PC-9 (cell line): ENCODE measurements around the gene MED13L. TPM values are rescaled to one million over a fixed set of nuclear protein-coding genes. Genes with fewer than 3 reads are reported as not detected.

Source experiments
- BruUV-seq: library from RNA; stranded (reverse); fragments of 400-500 nt; replicated peaks from 2 replicates; lab custom pipeline; 2021; lab: Mats Ljungman, UMichigan
- CTCF ChIA-PET: fragments of 300-600 bp; sonication (Branson Sonifier 250); formaldehyde crosslinking; loops from one replicate; lab custom pipeline; 2022; ENCODE audit warnings: antibody characterized with exemption; lab: Charles Lee
- POLR2A ChIA-PET: fragments of 300-600 bp; sonication (Branson Sonifier 250); formaldehyde crosslinking; loops from one replicate; lab custom pipeline; 2022; ENCODE audit warnings: antibody characterized with exemption; ENCODE audit not compliant: unreplicated experiment; lab: Charles Lee
- DNase-seq, 2 experiments: peaks; one replicate each; pipeline versions ENCODE4 v3.0.0 to v3.0.0-alpha.2; 2015 to 2022; ENCODE audit warnings: mixed read lengths in 1 of 2
- H2AFZ ChIP-seq: fragments of 200-600 bp; sonication (generic); 2 replicates; pipeline ENCODE4 v1.8.1; 2017; ENCODE audit warnings: antibody characterized with exemption
- H3F3A ChIP-seq: fragments of 200-600 bp; sonication (generic); 2 replicates; pipeline ENCODE4 v1.8.1; 2017; ENCODE audit warnings: antibody characterized with exemption, mild to moderate bottlenecking, low read depth; ENCODE audit not compliant: insufficient read depth
- H3K27ac ChIP-seq: fragments of 200-600 bp; sonication (generic); 2 replicates; pipeline ENCODE4 v1.6.1; 2016; ENCODE audit warnings: mixed run types
- H3K27me3 ChIP-seq: fragments of 200-600 bp; sonication (generic); 2 replicates; pipeline ENCODE4 v1.6.1; 2016; ENCODE audit warnings: low read depth, mixed run types; ENCODE audit not compliant: insufficient read depth
- H3K36me3 ChIP-seq: fragments of 200-600 bp; sonication (generic); 2 replicates; pipeline ENCODE4 v1.6.1; 2016; ENCODE audit warnings: low read depth, mixed run types
- H3K4me1 ChIP-seq: fragments of 200-600 bp; sonication (generic); replicated peaks from 2 replicates; pipeline ENCODE4 v1.6.1; 2016; ENCODE audit warnings: mixed run types; ENCODE audit not compliant: insufficient read depth
- H3K4me2 ChIP-seq: fragments of 200-600 bp; sonication (generic); 2 replicates; pipeline ENCODE4 v1.6.1; 2017; ENCODE audit warnings: mixed run types
- H3K4me3 ChIP-seq: fragments of 200-600 bp; sonication (generic); 2 replicates; pipeline ENCODE4 v1.6.1; 2016; ENCODE audit warnings: mixed run types
- H3K79me2 ChIP-seq: fragments of 200-600 bp; sonication (generic); 2 replicates; pipeline ENCODE4 v1.6.1; 2017; ENCODE audit warnings: low read depth, mixed run types
- H3K9me2 ChIP-seq: fragments of 200-600 bp; sonication (generic); 2 replicates; pipeline ENCODE4 v1.8.1; 2017; ENCODE audit warnings: mild to moderate bottlenecking; ENCODE audit not compliant: insufficient read depth
- H3K9me3 ChIP-seq: fragments of 200-600 bp; sonication (generic); 2 replicates; pipeline ENCODE4 v1.8.1; 2016; ENCODE audit warnings: low read depth; ENCODE audit not compliant: insufficient read depth
- H4K20me1 ChIP-seq: fragments of 200-600 bp; sonication (generic); 2 replicates; pipeline ENCODE4 v1.8.1; 2017; ENCODE audit not compliant: insufficient read depth
- EZH2 ChIP-seq: fragments of 200-600 bp; sonication (generic); IDR thresholded peaks from 2 replicates; pipeline ENCODE4 v1.8.0; 2017; ENCODE audit warnings: antibody characterized with exemption, low read depth
- intact Hi-C: fragments of 100-400 bp; cut with micrococcal nuclease; formaldehyde crosslinking; loops from one replicate; pipeline ENCODE4 v1.10.0; 2022; ENCODE audit not compliant: unreplicated experiment
- total RNA-seq: library from RNA; stranded (reverse); gene quantifications from 2 replicates; pipeline ENCODE4 v1.2.3, GENCODE V29; 2021
- TF ChIP-seq, protein P1 (sequence below): fragments of 200-600 bp; sonication (generic); conservative IDR thresholded peaks from 2 replicates; pipeline ENCODE4 v1.6.1; 2017; ENCODE audit warnings: mixed run types, antibody characterized with exemption, mild to moderate bottlenecking, moderate library complexity

MED13L gene
- total RNA-seq, 1 experiment from 2014 or later: 89.5 TPM

DNA sequence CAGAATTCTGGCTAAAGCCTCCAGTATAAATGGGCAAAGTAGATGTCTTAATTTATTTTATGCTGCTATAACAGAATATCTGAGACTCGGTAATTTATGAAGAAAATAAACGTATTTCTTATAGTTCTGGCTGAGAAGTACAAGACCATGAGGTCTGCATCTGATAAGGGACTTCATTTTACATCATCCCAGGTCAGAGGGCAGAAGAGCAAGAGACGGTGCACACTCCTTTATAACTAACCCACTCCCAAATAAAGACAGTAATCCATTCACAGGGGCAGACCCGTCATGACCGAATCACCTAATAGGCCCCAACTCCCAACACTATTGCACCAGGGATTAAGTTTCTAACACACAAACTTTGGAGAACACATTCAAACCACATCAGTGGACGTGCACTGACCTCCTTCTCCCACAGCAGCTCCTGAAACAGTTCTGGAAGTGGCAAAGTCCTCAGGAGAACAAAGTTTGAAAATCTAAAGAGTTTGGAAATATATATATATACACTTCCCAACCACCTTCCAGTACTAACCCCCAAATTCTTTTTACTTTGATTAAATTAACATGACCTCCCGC, 116.5 kb downstream of the MED13L start:
- TF ChIP-seq, protein P1, sequence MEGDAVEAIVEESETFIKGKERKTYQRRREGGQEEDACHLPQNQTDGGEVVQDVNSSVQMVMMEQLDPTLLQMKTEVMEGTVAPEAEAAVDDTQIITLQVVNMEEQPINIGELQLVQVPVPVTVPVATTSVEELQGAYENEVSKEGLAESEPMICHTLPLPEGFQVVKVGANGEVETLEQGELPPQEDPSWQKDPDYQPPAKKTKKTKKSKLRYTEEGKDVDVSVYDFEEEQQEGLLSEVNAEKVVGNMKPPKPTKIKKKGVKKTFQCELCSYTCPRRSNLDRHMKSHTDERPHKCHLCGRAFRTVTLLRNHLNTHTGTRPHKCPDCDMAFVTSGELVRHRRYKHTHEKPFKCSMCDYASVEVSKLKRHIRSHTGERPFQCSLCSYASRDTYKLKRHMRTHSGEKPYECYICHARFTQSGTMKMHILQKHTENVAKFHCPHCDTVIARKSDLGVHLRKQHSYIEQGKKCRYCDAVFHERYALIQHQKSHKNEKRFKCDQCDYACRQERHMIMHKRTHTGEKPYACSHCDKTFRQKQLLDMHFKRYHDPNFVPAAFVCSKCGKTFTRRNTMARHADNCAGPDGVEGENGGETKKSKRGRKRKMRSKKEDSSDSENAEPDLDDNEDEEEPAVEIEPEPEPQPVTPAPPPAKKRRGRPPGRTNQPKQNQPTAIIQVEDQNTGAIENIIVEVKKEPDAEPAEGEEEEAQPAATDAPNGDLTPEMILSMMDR: no peak
- no peak for TF ChIP-seq EZH2
- H3K4me3 ChIP-seq: no peak overlapping the region
- no peak overlapping the region for H2AFZ ChIP-seq
- intact Hi-C loops: no loop called here
- H3K4me1 ChIP-seq: peaks cover 57% of the 10 kb centered on the region
- no peaks in the 10 kb centered on the region for H3K27me3 ChIP-seq
- DNase-seq: no peak
- H3K79me2 ChIP-seq: peaks cover 95% of the 10 kb centered on the region
- ChIA-PET POLR2A (interaction anchor here (0.6 kb wide), 1 partner anchor 118 kb away, joined by 22 read pairs; no protein-coding TSS in a partner anchor), CTCF (no interaction called here)
- H4K20me1 ChIP-seq: peaks cover 30% of the 10 kb centered on the region
- BruUV-seq: no TSS peak
- H3K9me3 ChIP-seq: no peaks in the 10 kb centered on the region
- H3K4me2 ChIP-seq: peak overlapping the region; percentile 28; the same call in 1 of the 2 replicates
- no peaks in the 10 kb centered on the region; the same call in 1 of the 2 replicates for H3K9me2 ChIP-seq
- H3F3A ChIP-seq: peaks cover 36% of the 10 kb centered on the region
- H3K27ac ChIP-seq: peak overlapping the region; percentile 78
- no peaks in the 10 kb centered on the region for H3K36me3 ChIP-seq

DNA sequence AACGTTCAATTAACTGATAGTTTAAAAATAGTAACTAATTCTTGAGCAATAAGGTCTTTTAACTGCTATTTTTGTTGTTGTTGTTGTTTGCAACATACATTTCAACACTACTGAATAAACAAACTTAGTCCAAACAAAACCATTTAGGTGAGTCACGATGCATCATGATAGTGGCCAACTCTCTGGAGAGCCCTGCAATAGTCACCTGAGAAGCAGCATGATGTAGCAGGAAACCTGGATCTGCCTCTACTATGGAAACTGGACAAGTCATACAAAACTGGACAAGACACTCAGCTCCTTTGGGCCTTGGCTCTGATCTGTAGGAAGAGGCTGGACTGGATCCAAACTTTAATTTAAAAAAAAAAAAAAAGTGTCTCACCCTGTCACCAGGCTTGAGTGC, 117.3 kb downstream of the MED13L start:
- DNase-seq: peak; percentile 25 to 82
- peaks cover 49% of the 10 kb centered on the region for H3K4me1 ChIP-seq
- H3K36me3 ChIP-seq: no peaks in the 10 kb centered on the region
- ChIA-PET CTCF (interaction anchor here (0.7 kb wide), 1 partner anchor 25 kb away, joined by 11 read pairs; no protein-coding TSS in a partner anchor), POLR2A (interaction anchor here (0.6 kb wide), 1 partner anchor 118 kb away, joined by 22 read pairs; no protein-coding TSS in a partner anchor)
- TF ChIP-seq, protein P1: no peak
- no peak for TF ChIP-seq EZH2
- peaks cover 25% of the 10 kb centered on the region for H4K20me1 ChIP-seq
- no peaks in the 10 kb centered on the region for H3K9me3 ChIP-seq
- H3K9me2 ChIP-seq: no peaks in the 10 kb centered on the region; the same call in 1 of the 2 replicates
- H3F3A ChIP-seq: peaks cover 29% of the 10 kb centered on the region
- BruUV-seq: TSS peak; percentile 8
- H2AFZ ChIP-seq: no peak overlapping the region
- H3K27me3 ChIP-seq: no peaks in the 10 kb centered on the region
- peak overlapping the region; percentile 78 for H3K27ac ChIP-seq
- intact Hi-C loops: no loop called here
- H3K4me3 ChIP-seq: no peak overlapping the region
- peak overlapping the region; percentile 28; the same call in 1 of the 2 replicates for H3K4me2 ChIP-seq
- peaks cover 95% of the 10 kb centered on the region for H3K79me2 ChIP-seq

DNA sequence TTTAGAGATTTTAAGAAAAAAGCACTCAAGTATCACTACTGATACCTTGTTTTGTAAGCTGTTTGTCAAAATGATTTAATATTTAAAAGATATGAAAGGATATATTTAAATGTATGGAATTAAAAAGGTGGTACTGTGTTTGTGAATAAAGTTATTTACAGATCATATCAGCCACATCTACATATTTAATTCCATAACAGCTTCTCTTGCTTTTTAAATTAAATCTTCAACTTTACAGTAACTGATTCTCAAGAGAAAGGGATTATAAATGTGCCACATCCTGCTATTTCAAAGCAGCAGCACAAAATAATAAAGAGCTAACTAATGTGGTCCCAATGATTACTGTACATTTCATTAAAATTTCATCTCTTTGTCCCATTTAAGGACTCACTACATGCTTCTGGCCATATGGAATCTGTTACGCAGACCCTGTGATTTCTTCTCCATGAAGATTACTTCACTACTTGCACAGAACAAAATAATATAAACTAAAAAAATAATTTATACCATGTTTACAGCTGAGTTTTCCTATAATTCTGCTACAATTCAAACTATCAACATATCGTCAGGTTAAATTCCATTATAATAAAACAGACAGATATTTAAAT, 117.8 kb downstream of the MED13L start:
- no TSS peak for BruUV-seq
- TF ChIP-seq, protein P1: no peak
- TF ChIP-seq EZH2: no peak
- POLR2A ChIA-PET: no interaction called here
- peaks cover 98% of the 10 kb centered on the region for H3K79me2 ChIP-seq
- peaks cover 24% of the 10 kb centered on the region for H3F3A ChIP-seq
- H3K4me1 ChIP-seq: peaks cover 44% of the 10 kb centered on the region
- no peak overlapping the region for H2AFZ ChIP-seq
- H4K20me1 ChIP-seq: peaks cover 26% of the 10 kb centered on the region
- no peak overlapping the region for H3K4me3 ChIP-seq
- intact Hi-C loops: no loop called here
- H3K36me3 ChIP-seq: no peaks in the 10 kb centered on the region
- H3K9me3 ChIP-seq: no peaks in the 10 kb centered on the region
- no peaks in the 10 kb centered on the region; the same call in 1 of the 2 replicates for H3K9me2 ChIP-seq
- H3K4me2 ChIP-seq: 0 out of 2 replicates have a peak overlapping the region, but pooled peaks have one; percentile 28
- no peaks in the 10 kb centered on the region for H3K27me3 ChIP-seq
- H3K27ac ChIP-seq: peak overlapping the region; percentile 78
- CTCF ChIA-PET: interaction anchor here (0.7 kb wide), 1 partner anchor 24 kb away, joined by 11 read pairs; no protein-coding TSS in a partner anchor
- DNase-seq: no peak
